Liver (tissue), 9 donors: ENCODE results near the gene BCLAF1. TPM values are rescaled to one million over a fixed set of nuclear protein-coding genes. Genes with fewer than 3 reads are reported as not detected.

Experiments
- DNase-seq: peaks from one replicate; pipeline ENCODE4 v3.0.0-alpha.2; 2017; ENCODE audit warnings: low spot score
- H3K27ac ChIP-seq, 2 donors: one replicate each; pipeline ENCODE4 v1.7.0; 2013; ENCODE audit warnings: inconsistent platforms in 2 of 2, low read length in 2 of 2, control low read depth in 1 of 2, low read depth in 1 of 2, mild to moderate bottlenecking in 1 of 2
- H3K27me3 ChIP-seq, 4 donors: one replicate each; pipeline versions ENCODE4 v1.6.1 to v1.7.0; 2013; ENCODE audit warnings: low read length in 3 of 4, inconsistent platforms in 1 of 4, mild to moderate bottlenecking in 1 of 4, moderate library complexity in 1 of 4; ENCODE audit not compliant: control insufficient read depth in 4 of 4, insufficient read depth in 4 of 4
- H3K36me3 ChIP-seq, 4 donors: one replicate each; pipeline versions ENCODE4 v1.6.1 to v1.7.0; 2013; ENCODE audit warnings: low read length in 3 of 4, mild to moderate bottlenecking in 3 of 4, low read depth in 1 of 4, moderate library complexity in 1 of 4; ENCODE audit not compliant: control insufficient read depth in 4 of 4, insufficient read depth in 3 of 4
- H3K4me1 ChIP-seq, 4 donors: one replicate each; pipeline versions ENCODE4 v1.6.1 to v1.7.0; 2013; ENCODE audit warnings: low read length in 3 of 4, mild to moderate bottlenecking in 3 of 4, moderate library complexity in 1 of 4; ENCODE audit not compliant: control insufficient read depth in 4 of 4, insufficient read depth in 4 of 4
- H3K4me3 ChIP-seq, 3 donors: one replicate each; pipeline versions ENCODE4 v1.6.1 to v1.7.0; 2013; ENCODE audit warnings: low read length in 3 of 3, control low read depth in 1 of 3, low read depth in 1 of 3, mild to moderate bottlenecking in 1 of 3
- H3K9ac ChIP-seq, 2 donors: one replicate each; pipeline ENCODE4 v1.7.0; 2013; ENCODE audit warnings: low read length in 2 of 2, mild to moderate bottlenecking in 2 of 2, moderate library complexity in 2 of 2, control low read depth in 1 of 2, low read depth in 1 of 2
- H3K9me3 ChIP-seq, 4 donors: one replicate each; pipeline versions ENCODE4 v1.6.1 to v1.7.0; 2013; ENCODE audit warnings: low read length in 3 of 4; ENCODE audit not compliant: control insufficient read depth in 4 of 4
- EGR1 ChIP-seq, 2 donors: IDR thresholded peaks; 2 replicates each; pipeline ENCODE4 v1.6.1; 2016 to 2018; ENCODE audit warnings: antibody characterized with exemption in 2 of 2, low read depth in 2 of 2
- FOXA1 ChIP-seq: IDR thresholded peaks from 2 replicates; pipeline ENCODE4 v1.6.1; 2016; ENCODE audit warnings: antibody characterized with exemption
- FOXA2 ChIP-seq: IDR thresholded peaks from 2 replicates; pipeline ENCODE4 v1.6.1; 2016; ENCODE audit warnings: antibody characterized with exemption
- GABPA ChIP-seq, 2 donors: IDR thresholded peaks in 1 of 2; conservative IDR thresholded peaks in 1 of 2; 2 replicates each; pipeline ENCODE4 v1.6.1; 2016; ENCODE audit warnings: antibody characterized with exemption in 2 of 2, mild to moderate bottlenecking in 1 of 2, moderate library complexity in 1 of 2
- HNF4G ChIP-seq: IDR thresholded peaks from 2 replicates; pipeline ENCODE4 v1.6.1; 2016; ENCODE audit warnings: antibody characterized with exemption
- JUND ChIP-seq, 2 donors: IDR thresholded peaks; 2 replicates each; pipeline ENCODE4 v1.6.1; 2016; ENCODE audit warnings: antibody characterized with exemption in 2 of 2
- NR2F2 ChIP-seq: IDR thresholded peaks from 2 replicates; pipeline ENCODE4 v1.6.1; 2016; ENCODE audit warnings: antibody characterized with exemption
- RAD21 ChIP-seq, 2 donors: IDR thresholded peaks; 2 replicates each; pipeline ENCODE4 v1.6.1; 2016; ENCODE audit warnings: antibody characterized with exemption in 2 of 2, mild to moderate bottlenecking in 2 of 2
- RXRA ChIP-seq, 2 donors: IDR thresholded peaks; 2 replicates each; pipeline ENCODE4 v1.6.1; 2017 to 2018; ENCODE audit warnings: antibody characterized with exemption in 2 of 2, mild to moderate bottlenecking in 1 of 2
- SP1 ChIP-seq: IDR thresholded peaks from 2 replicates; pipeline ENCODE4 v1.6.1; 2018; ENCODE audit warnings: antibody characterized with exemption, mild to moderate bottlenecking
- TAF1 ChIP-seq: conservative IDR thresholded peaks from 2 replicates; pipeline ENCODE4 v1.6.1; 2016; ENCODE audit warnings: antibody characterized with exemption, mild to moderate bottlenecking
- YY1 ChIP-seq: IDR thresholded peaks from 2 replicates; pipeline ENCODE4 v1.6.1; 2016; ENCODE audit warnings: antibody characterized with exemption, mild to moderate bottlenecking
- WGBS: extraction: QIAGEN DNeasy Blood & Tissue Kit; methylation state at CpG from one replicate; pipeline ENCODE4 v1.1.7; 2013; 5-methylcytosine and 5-hydroxymethylcytosine counted together
- polyA plus RNA-seq, 2 donors: library from polyadenylated mRNA; stranded (reverse) in 1 of 2; unstranded in 1 of 2; fragments of 200-250 nt in 1 of 2; fragments of >200 nt in 1 of 2; fragmentation: Nextera tagmentation in 1 of 2; extraction: Ambion mirVana in 1 of 2; gene quantifications; one replicate each; pipeline versions ENCODE4 v1.2.1 to v1.2.3, GENCODE V29; 2013 to 2015
- total RNA-seq, 2 donors: library from RNA; depleted of rRNA; stranded (reverse); fragments of >200 nt; gene quantifications; one replicate each; pipeline ENCODE4 v1.2.3, GENCODE V29; 2014
- TF ChIP-seq, protein P1 (sequence below): IDR thresholded peaks from 2 replicates; pipeline ENCODE4 v1.6.1; 2016; ENCODE audit warnings: antibody characterized with exemption
- TF ChIP-seq, protein P2 (sequence below): IDR thresholded peaks from 2 replicates; pipeline ENCODE4 v1.6.1; 2016; ENCODE audit warnings: antibody characterized with exemption, mild to moderate bottlenecking
- TF ChIP-seq, protein P3 (sequence below): IDR thresholded peaks from 2 replicates; pipeline ENCODE4 v1.6.1; 2016; ENCODE audit warnings: antibody characterized with exemption
- TF ChIP-seq, protein P4 (sequence below): fragments of 150-350 bp; IDR thresholded peaks from 2 replicates; pipeline ENCODE4 v1.5.1; 2017; ENCODE audit warnings: improper control_type of control experiment, low read depth, low read length; ENCODE audit not compliant: missing input control
- TF ChIP-seq, protein P5 (sequence below): IDR thresholded peaks from 2 replicates; pipeline ENCODE4 v1.6.1; 2016; ENCODE audit warnings: antibody characterized with exemption
- donor health status: healthy.
- donor health status: healthy.
- donor health status: healthy.
- donor health status: healthy.
- donor health status: healthy.

BCLAF1 gene
- total and polyA plus RNA-seq, 4 donors: 11.7 to 60.5 (median 38.0) TPM

DNA sequence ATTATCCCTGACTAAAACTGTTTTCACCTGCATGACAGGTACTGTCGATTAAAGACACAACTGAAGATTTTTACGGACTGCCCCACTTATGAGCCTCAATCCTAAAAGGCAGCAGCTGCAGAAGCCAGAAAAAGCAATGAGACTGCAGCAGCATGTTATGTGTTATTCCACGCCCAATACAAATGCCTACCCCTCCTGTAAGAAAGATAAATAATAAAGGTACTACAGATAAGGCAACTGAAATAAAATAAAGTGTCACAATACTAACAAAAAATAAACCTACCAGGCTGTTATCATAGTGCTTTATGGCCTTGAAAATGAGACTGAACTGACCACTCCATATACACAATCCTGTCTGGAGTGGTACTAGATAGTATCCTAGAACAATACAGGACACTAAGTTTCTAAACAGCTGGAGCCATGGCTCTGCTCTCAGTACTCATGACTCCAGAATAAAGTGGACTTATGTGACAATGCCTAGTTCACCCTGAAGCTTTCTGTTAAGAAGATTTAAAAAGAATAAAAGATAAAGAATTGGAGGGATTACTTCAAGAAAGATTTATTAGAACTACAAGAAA, 9.5 kb downstream of the BCLAF1 start:
- Histone ChIP-seq H3K36me3 (peaks cover 0 to 21% (median 13%) of the 10 kb centered on the region in 4 donors), H3K27ac (no peak overlapping the region), H3K4me3 (no peak overlapping the region), H3K9me3 (no peaks in the 10 kb centered on the region), H3K27me3 (no peaks in the 10 kb centered on the region), H3K4me1 (peaks cover 5 to 43% (median 37%) of the 10 kb centered on the region in 4 donors), H3K9ac (no peak overlapping the region)
- 73% methylated on average over 3 of the region's 3 CpGs for WGBS
- DNase-seq: no peak
- TF ChIP-seq EGR1 (IDR thresholded peaks at IDR 0.05; ENCODE audit: low read depth in 2 of 2): no peak
- TF ChIP-seq, protein P1, sequence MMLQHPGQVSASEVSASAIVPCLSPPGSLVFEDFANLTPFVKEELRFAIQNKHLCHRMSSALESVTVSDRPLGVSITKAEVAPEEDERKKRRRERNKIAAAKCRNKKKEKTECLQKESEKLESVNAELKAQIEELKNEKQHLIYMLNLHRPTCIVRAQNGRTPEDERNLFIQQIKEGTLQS: no peak
- no peak for TF ChIP-seq RAD21 (IDR thresholded peaks at IDR 0.05)
- TF ChIP-seq, protein P2, sequence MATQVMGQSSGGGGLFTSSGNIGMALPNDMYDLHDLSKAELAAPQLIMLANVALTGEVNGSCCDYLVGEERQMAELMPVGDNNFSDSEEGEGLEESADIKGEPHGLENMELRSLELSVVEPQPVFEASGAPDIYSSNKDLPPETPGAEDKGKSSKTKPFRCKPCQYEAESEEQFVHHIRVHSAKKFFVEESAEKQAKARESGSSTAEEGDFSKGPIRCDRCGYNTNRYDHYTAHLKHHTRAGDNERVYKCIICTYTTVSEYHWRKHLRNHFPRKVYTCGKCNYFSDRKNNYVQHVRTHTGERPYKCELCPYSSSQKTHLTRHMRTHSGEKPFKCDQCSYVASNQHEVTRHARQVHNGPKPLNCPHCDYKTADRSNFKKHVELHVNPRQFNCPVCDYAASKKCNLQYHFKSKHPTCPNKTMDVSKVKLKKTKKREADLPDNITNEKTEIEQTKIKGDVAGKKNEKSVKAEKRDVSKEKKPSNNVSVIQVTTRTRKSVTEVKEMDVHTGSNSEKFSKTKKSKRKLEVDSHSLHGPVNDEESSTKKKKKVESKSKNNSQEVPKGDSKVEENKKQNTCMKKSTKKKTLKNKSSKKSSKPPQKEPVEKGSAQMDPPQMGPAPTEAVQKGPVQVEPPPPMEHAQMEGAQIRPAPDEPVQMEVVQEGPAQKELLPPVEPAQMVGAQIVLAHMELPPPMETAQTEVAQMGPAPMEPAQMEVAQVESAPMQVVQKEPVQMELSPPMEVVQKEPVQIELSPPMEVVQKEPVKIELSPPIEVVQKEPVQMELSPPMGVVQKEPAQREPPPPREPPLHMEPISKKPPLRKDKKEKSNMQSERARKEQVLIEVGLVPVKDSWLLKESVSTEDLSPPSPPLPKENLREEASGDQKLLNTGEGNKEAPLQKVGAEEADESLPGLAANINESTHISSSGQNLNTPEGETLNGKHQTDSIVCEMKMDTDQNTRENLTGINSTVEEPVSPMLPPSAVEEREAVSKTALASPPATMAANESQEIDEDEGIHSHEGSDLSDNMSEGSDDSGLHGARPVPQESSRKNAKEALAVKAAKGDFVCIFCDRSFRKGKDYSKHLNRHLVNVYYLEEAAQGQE: no peak
- no peak for TF ChIP-seq YY1
- TF ChIP-seq, protein P3, sequence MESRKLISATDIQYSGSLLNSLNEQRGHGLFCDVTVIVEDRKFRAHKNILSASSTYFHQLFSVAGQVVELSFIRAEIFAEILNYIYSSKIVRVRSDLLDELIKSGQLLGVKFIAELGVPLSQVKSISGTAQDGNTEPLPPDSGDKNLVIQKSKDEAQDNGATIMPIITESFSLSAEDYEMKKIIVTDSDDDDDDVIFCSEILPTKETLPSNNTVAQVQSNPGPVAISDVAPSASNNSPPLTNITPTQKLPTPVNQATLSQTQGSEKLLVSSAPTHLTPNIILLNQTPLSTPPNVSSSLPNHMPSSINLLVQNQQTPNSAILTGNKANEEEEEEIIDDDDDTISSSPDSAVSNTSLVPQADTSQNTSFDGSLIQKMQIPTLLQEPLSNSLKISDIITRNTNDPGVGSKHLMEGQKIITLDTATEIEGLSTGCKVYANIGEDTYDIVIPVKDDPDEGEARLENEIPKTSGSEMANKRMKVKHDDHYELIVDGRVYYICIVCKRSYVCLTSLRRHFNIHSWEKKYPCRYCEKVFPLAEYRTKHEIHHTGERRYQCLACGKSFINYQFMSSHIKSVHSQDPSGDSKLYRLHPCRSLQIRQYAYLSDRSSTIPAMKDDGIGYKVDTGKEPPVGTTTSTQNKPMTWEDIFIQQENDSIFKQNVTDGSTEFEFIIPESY: no peak
- TF ChIP-seq GABPA (IDR thresholded peaks at IDR 0.05 in 1 of 2, conservative IDR thresholded peaks at IDR 0.05 in 1 of 2): no peak
- TF ChIP-seq JUND (IDR thresholded peaks at IDR 0.05): no peak
- no peak for TF ChIP-seq NR2F2
- TF ChIP-seq FOXA2: no peak
- TF ChIP-seq FOXA1: no peak
- TF ChIP-seq, protein P4, sequence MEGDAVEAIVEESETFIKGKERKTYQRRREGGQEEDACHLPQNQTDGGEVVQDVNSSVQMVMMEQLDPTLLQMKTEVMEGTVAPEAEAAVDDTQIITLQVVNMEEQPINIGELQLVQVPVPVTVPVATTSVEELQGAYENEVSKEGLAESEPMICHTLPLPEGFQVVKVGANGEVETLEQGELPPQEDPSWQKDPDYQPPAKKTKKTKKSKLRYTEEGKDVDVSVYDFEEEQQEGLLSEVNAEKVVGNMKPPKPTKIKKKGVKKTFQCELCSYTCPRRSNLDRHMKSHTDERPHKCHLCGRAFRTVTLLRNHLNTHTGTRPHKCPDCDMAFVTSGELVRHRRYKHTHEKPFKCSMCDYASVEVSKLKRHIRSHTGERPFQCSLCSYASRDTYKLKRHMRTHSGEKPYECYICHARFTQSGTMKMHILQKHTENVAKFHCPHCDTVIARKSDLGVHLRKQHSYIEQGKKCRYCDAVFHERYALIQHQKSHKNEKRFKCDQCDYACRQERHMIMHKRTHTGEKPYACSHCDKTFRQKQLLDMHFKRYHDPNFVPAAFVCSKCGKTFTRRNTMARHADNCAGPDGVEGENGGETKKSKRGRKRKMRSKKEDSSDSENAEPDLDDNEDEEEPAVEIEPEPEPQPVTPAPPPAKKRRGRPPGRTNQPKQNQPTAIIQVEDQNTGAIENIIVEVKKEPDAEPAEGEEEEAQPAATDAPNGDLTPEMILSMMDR: no peak
- no peak for TF ChIP-seq RXRA (IDR thresholded peaks at IDR 0.05)
- no peak for TF ChIP-seq TAF1
- TF ChIP-seq SP1: no peak
- no peak for TF ChIP-seq HNF4G

DNA sequence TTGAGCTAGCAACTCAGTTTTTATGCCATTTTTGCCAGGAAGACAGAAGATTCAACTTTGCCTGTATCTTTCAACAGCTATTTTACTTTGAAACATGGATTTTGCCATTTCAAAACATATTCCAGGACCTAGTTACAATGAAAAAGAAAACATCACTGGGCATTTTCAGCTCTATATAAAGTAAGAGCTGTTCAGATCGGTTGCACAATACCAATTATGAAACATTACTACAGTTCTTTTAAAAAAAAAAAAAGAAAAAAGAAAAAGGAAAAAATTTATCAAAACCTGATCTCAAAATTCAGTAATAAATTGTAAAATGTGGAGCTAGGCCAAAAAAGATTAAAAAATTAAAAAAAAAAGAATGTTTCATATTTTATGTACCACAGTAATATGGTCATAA, 15.6 kb downstream of the BCLAF1 start:
- H3K27ac ChIP-seq: no peak overlapping the region
- DNase-seq: no peak
- no peak overlapping the region for H3K9ac ChIP-seq
- H3K27me3 ChIP-seq: no peaks in the 10 kb centered on the region
- 85% methylated on average over 1 of the region's 1 CpG for WGBS
- H3K4me3 ChIP-seq: no peak overlapping the region
- no peaks in the 10 kb centered on the region for H3K4me1 ChIP-seq
- peaks cover 0 to 67% (median 58%) of the 10 kb centered on the region in 4 donors for H3K36me3 ChIP-seq
- TF ChIP-seq, protein P5, sequence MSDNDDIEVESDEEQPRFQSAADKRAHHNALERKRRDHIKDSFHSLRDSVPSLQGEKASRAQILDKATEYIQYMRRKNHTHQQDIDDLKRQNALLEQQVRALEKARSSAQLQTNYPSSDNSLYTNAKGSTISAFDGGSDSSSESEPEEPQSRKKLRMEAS: no peak
- TF ChIP-seq RXRA (IDR thresholded peaks at IDR 0.05) (no peak), GABPA (IDR thresholded peaks at IDR 0.05 in 1 of 2, conservative IDR thresholded peaks at IDR 0.05 in 1 of 2) (no peak), HNF4G (no peak)
- TF ChIP-seq, protein P4: no peak
- no peaks in the 10 kb centered on the region for H3K9me3 ChIP-seq
